NCI-H2227 treated with DMSO at 0.1 percent for 48 hours (cell line): ENCODE data around the gene CLCF1.
"Not testable (repeated sequence)": the region's sequence is repeated elsewhere in the genome, so short reads cannot be mapped to it uniquely, and the experiment has no call there.

ENCODE experiments used
- DNase-seq: peaks from one replicate; lab custom pipeline; 2025; lab: John Stamatoyannopoulos, UW

CLCF1 gene

GRCh38 chr11:67322049-67322448 is 51.3 kb downstream of the CLCF1 start:
- no peak for DNase-seq

- no peak for DNase-seq
Measured at GRCh38 chr11:67321313-67321871, 52.0 kb downstream of the CLCF1 start.

DNA sequence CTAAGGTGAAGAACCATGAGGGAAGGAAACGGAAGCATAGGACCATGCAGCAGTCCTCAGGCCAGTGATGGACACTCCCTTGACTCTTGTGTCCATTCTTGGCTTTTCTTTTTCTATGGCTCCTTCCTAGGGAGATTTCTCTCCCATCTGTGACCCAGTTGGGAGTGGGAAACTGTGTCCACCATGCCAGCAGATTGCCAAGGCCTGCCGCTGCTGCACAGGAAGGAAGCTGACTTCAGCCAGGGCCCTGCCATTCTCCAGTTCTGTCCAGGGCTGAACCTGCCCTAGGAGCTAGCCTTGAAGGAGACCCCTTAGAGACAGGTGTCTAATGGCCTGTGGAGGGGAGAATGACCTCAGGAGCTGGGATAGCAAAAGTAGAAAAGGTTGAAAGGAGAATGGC is 52.7 kb downstream of the CLCF1 start:
- DNase-seq = no peak

DNA sequence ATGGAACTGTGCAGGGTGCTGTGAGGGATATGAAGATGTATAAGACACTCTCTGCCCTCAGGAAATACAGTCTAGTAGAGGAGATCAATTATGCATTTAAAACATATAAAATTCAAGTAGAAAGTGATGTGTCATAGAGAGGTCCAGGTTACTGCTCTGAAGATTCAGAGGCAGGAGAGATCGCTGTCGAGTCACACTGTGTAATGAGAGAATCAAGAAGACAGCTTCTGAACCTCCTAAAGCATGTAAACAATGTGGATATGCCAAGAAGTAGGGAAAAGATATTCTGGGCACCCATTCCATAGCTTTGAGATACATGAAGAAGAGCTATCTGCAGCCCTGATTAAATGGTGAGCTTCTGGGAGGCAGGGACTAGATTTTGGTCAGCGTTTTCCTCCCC is 53.4 kb downstream of the CLCF1 start:
- no peak for DNase-seq

DNA sequence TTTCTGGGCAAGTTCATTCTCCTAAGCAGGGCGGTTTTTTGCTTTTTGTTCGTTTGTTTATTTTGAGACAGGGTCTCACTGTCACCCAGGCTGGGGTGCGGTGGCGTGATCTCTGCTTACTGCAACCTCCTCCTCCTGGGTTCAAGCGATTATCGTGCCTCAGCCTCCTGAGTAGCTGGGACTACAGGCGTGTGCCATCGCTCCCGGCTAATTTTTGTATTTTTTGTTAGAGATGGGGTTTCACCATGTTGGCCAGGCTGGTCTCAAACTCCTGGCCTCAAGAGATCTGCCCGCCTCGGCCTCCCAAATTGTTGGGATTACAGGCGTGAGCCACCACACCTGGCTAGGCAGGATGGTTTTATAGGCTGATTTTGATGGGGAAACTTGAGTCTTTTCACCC is 54.5 kb downstream of the CLCF1 start:
- not testable (repeated sequence) for DNase-seq

DNA sequence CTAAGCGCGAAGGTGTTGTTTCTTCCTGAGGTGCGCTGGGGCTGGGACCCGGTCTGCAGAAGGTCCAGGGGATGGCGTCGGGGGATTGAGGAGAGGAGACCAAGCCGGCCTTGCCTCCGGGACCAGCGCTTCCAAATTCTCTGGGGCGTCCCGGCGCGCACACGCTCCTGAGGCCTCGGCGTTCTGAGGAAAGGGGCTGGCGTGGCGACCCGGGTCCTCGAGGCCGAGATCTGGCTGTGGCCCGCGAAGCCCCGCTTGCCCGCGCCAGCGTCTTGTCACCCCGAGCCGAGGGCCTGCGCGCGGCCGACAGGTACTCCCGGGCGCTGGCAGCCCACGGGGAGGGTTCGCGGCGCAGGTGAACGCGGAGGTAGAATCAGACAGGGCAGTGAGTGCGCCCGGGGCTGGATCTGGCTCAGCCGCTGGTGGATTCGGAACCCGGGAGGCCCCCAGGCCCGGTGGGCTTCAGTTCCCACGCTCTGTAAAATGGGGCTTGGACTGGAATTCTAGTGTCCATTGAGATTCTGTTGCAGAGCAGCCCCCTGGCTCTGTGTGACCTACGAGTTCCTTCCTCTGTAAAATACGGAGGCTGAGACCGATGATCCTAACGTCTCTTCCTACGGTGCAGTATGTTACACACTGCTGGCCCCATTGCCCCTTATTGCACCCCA is 55.4 kb downstream of the CLCF1 start:
- DNase-seq = no peak

DNA sequence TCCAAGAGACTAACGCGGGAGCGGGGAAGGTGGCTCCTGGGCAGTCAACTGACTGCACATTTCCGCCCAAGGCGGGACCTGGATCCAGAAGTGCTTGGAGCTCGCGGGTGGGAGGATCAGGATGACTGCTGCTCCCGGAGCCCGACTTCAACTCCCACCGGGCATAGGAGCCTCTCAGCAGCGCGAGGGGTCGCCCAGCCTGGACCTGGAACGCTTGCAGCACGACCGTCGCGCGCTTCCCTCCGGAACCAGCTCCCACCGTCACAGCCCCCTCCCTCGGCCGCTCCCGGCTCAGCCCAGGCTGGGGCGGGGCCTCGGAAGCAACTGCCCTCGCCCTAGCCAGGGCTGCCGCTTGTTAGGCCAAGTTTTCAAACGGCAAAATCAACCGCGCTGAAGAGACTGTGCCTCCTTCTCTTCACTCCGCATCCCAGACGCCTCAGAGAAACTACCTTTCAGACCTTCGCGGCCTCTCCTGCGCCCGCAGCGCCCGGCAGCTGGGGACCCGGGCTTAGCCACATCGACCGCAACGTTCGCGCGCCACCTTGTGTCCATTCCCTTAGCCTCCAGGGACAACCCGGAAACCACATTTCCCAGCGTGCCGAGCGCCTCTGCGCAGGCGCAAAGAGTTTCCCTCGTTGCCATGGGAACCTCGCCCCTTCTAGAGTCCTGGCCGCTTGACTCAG is 56.1 kb downstream of the CLCF1 start:
- DNase-seq = peak; percentile 97

DNA sequence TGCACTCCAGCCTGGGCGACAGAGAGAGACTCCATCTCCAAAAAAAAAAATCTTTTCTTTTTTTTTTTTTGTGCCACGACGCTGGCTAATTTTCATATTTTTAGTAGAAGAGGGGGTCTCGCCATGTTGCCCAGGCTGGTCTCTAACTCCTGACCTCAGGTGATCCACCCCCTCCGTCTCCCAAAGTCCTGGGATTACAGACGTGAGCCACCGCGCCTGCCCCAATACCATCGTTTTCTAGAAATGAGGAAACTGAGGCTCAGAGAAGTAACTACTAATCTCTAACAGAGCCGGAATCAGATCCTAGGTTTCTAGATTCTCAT is 56.6 kb downstream of the CLCF1 start:
- DNase-seq = no peak

- DNase-seq = no peak
Measured at GRCh38 chr11:67315325-67315909, 58.0 kb downstream of the CLCF1 start.

DNA sequence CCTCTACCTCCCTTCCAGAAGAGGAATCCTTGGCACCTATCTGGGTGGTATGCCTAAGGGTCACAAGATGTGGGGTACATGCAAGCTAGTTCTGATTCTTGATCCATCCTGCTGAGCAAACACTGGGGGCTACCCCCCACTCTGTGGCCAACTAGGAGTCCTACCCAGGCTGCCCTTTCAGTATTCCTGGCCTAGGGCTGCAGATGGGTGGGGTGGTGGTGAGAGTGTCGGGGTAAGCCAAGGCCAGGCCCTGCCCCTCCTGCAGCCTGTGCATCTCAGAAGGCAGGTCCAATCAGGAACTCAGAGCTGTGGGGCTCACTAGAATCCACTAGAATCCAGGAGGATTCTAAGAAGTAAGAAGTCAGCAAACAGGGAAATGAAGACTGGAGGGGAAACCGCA is 59.2 kb downstream of the CLCF1 start:
- no peak for DNase-seq
